ENCODE results near the gene ZNF24.

DNA sequence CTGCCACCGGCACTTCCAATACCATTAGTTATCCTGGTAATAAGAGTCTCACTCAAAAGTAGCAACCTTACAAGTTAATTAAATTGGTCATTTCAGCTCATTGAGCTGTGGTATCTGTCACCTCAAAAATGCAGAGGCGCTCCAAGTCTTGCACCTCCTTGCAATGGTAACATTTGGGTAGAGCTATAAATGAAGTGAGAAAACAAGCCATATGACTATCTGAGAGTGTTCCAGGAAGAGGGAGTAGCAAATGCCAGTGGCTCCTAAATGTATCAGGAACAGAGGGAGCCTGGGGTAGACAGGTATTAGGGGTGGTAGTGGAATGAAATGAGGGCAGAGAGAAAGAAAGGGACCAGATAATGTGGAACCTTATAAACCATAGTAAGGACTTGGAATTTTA lies 48.2 kb downstream of the ZNF24 start:
- TF ChIP-seq, protein P1, sequence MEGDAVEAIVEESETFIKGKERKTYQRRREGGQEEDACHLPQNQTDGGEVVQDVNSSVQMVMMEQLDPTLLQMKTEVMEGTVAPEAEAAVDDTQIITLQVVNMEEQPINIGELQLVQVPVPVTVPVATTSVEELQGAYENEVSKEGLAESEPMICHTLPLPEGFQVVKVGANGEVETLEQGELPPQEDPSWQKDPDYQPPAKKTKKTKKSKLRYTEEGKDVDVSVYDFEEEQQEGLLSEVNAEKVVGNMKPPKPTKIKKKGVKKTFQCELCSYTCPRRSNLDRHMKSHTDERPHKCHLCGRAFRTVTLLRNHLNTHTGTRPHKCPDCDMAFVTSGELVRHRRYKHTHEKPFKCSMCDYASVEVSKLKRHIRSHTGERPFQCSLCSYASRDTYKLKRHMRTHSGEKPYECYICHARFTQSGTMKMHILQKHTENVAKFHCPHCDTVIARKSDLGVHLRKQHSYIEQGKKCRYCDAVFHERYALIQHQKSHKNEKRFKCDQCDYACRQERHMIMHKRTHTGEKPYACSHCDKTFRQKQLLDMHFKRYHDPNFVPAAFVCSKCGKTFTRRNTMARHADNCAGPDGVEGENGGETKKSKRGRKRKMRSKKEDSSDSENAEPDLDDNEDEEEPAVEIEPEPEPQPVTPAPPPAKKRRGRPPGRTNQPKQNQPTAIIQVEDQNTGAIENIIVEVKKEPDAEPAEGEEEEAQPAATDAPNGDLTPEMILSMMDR (IDR thresholded peaks at IDR 0.05) = no peak
- TF ChIP-seq POLR2A (IDR thresholded peaks at IDR 0.05) = no peak
